BLaER1 treated with 17β-estradiol and CSF1 and Interleukin-3, amounts not matched to agents 10 nM and 100 nM (cell line): ENCODE data around the gene STK17A.
A peak's percentile ranks its signal among the peaks of the same experiment; 100 is the strongest.
"Not testable (repeated sequence)": the region's sequence is repeated elsewhere in the genome, so short reads cannot be mapped to it uniquely, and the experiment has no call there.

ENCODE experiments used
- H3K27ac ChIP-seq, 11 experiments: shearing (Covaris generic); formaldehyde crosslinking; 2 replicates each; pipeline ENCODE4 v1.8.1; 2022
- H3K27me3 ChIP-seq, 11 experiments: shearing (Covaris generic); formaldehyde crosslinking; 2 replicates each; pipeline ENCODE4 v1.8.1; 2022
- H3K36me3 ChIP-seq, 11 experiments: shearing (Covaris generic); formaldehyde crosslinking; 2 replicates each; pipeline ENCODE4 v1.8.1; 2022
- H3K4me1 ChIP-seq, 10 experiments: shearing (Covaris generic); formaldehyde crosslinking; 2 replicates each; pipeline ENCODE4 v1.8.1; 2022
- H3K4me2 ChIP-seq, 11 experiments: shearing (Covaris generic); formaldehyde crosslinking; 2 replicates each; pipeline ENCODE4 v1.8.1; 2022
- H3K4me3 ChIP-seq, 10 experiments: shearing (Covaris generic); formaldehyde crosslinking; 2 replicates each; pipeline ENCODE4 v1.8.1; 2022
- H3K9ac ChIP-seq, 11 experiments: shearing (Covaris generic); formaldehyde crosslinking; 2 replicates each; pipeline ENCODE4 v1.8.1; 2022
- H3K9me3 ChIP-seq, 11 experiments: shearing (Covaris generic); formaldehyde crosslinking; replicated peaks in 1 of 11; 2 replicates each; pipeline ENCODE4 v1.8.1; 2022
- H4K20me1 ChIP-seq, 11 experiments: shearing (Covaris generic); formaldehyde crosslinking; 2 replicates each; pipeline ENCODE4 v1.8.1; 2022
- Cebpa-rat ChIP-seq, 11 experiments: shearing (Covaris generic); IDR thresholded peaks; 2 replicates each; pipeline ENCODE4 v1.8.1; 2022

Gene STK17A

GRCh38 chr7:43618073-43618472 lies 35.2 kb downstream of the STK17A start:
- Histone ChIP-seq H4K20me1 (peaks cover 0 to 66% (median 0%) of the 10 kb centered on the region in 11 experiments; a peak in 4 of 22 replicates), H3K4me1 (peaks cover 0 to 13% (median 11%) of the 10 kb centered on the region in 10 experiments; a peak in 11 of 20 replicates), H3K36me3 (peaks cover 63 to 96% (median 81%) of the 10 kb centered on the region in 11 experiments), H3K27me3 (no peaks in the 10 kb centered on the region), H3K4me2 (no peak overlapping the region), H3K9me3 (0 out of 22 replicates have a peak, but pooled peaks cover 0 to 5% (median 0%) of the 10 kb centered on the region in 11 experiments), H3K4me3 (no peak overlapping the region), H3K9ac (no peak overlapping the region), H3K27ac (no peak overlapping the region)
- TF ChIP-seq Cebpa-rat (IDR thresholded peaks at IDR 0.05), result no peak

DNA sequence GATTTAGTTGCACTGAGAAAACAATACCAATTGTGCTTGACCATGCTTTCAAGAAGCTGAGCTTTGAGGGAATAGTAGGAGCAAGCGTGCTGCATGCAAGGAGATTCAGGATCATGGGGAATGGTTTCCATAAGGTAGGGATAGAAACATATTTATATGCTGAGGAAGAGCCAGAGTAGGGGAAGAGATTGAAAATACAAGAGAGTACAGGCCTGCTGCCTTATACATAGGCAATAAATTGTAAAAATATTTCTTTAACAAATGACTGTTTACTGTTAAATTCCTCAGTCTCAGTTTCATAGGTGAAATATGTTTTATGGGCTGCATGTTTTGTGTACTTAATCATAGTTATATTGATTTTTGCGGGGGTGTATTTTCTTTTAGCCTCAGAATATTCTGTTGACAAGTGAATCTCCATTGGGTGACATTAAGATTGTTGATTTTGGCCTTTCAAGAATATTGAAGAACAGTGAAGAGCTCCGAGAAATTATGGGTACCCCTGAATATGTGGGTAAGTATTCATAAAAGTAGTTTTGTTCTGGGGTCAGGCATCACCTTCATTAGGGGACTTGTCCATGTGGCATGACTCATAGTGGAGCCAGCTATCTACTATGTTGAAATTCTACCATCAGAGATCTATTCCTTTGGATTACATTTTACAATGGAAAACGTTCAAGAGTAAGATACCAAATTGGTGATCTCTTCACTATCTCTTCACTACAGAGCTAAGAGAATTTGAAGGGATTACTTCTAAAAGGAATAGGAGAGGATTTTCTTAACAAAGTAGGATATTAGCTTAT lies 36.5 kb downstream of the STK17A start:
- H4K20me1 ChIP-seq, result peaks cover 0 to 60% (median 0%) of the 10 kb centered on the region in 11 experiments; a peak in 3 of 22 replicates

DNA sequence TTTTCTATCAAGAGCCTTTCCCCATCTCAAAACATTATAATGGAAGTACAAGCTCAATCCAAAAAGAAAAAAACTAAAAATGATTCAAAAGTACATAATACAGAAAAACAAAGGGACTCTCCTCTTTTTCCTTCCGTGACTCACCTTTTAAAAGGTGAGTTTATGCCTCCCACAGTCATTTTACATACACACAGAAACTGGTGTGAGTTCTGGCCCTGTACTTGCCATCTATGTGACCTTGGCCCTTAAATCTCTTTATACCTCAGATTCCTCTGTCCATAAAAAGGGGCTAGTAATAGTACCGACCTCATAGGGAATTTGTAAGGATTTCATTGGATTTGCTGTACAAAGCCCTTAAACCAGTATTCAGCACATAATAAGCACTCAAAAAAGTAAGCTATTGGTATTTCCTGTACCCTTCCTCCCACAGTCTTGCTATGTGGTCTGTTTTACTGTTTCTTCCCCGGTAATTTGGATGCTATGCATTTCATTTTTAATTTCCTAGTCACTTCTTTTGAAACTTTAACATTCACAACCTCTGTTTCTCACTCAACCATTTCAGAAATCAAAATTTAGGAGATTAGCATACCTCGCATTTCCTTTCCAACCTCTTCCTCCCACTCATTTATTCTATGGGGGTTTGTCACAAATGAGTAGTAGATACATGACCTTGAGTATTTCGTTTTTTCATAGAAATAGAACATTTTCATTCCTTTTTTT lies 39.0 kb downstream of the STK17A start:
- Histone ChIP-seq H3K9me3 (0 out of 22 replicates have a peak, but pooled peaks cover 0 to 3% (median 0%) of the 10 kb centered on the region in 11 experiments), H3K27ac (no peak overlapping the region), H3K36me3 (peaks cover 72 to 95% (median 90%) of the 10 kb centered on the region in 11 experiments), H4K20me1 (peaks cover 0 to 44% (median 0%) of the 10 kb centered on the region in 11 experiments; a peak in 4 of 22 replicates), H3K9ac (no peak overlapping the region), H3K4me1 (peaks cover 0 to 15% (median 11%) of the 10 kb centered on the region in 10 experiments; a peak in 11 of 20 replicates), H3K4me2 (peak overlapping the region in 4 of 11 experiments; percentile 1 to 36 (median 11); a peak in 4 of 22 replicates), H3K4me3 (no peak overlapping the region), H3K27me3 (no peaks in the 10 kb centered on the region)
- TF ChIP-seq Cebpa-rat (IDR thresholded peaks at IDR 0.05), result no peak

More for the DNA sequence above, 36.5 kb downstream of the STK17A start:
- no peaks in the 10 kb centered on the region for H3K27me3 ChIP-seq
- H3K27ac ChIP-seq, result no peak overlapping the region
- H3K4me3 ChIP-seq, result no peak overlapping the region
- peaks cover 68 to 96% (median 86%) of the 10 kb centered on the region in 11 experiments for H3K36me3 ChIP-seq
- no peak overlapping the region for H3K9ac ChIP-seq
- no peak for TF ChIP-seq Cebpa-rat (IDR thresholded peaks at IDR 0.05)
- peaks cover 0 to 13% (median 11%) of the 10 kb centered on the region in 10 experiments; a peak in 11 of 20 replicates for H3K4me1 ChIP-seq
- 0 out of 22 replicates have a peak, but pooled peaks cover 0 to 5% (median 0%) of the 10 kb centered on the region in 11 experiments for H3K9me3 ChIP-seq
- H3K4me2 ChIP-seq, result no peak overlapping the region

- Histone ChIP-seq H3K4me3 (no peak overlapping the region), H3K9me3 (no peaks in the 10 kb centered on the region), H3K36me3 (peaks cover 65 to 92% (median 87%) of the 10 kb centered on the region in 11 experiments), H3K27me3 (no peaks in the 10 kb centered on the region), H3K4me1 (peaks cover 0 to 15% (median 11%) of the 10 kb centered on the region in 10 experiments; a peak in 11 of 20 replicates), H3K4me2 (no peak overlapping the region), H3K9ac (no peak overlapping the region), H4K20me1 (peaks cover 0 to 32% (median 0%) of the 10 kb centered on the region in 11 experiments; a peak in 4 of 22 replicates), H3K27ac (no peak overlapping the region)
- TF ChIP-seq Cebpa-rat (IDR thresholded peaks at IDR 0.05), result no peak
These were observed 41.2 kb downstream of the STK17A start for GRCh38 chr7:43624156-43624555.

DNA sequence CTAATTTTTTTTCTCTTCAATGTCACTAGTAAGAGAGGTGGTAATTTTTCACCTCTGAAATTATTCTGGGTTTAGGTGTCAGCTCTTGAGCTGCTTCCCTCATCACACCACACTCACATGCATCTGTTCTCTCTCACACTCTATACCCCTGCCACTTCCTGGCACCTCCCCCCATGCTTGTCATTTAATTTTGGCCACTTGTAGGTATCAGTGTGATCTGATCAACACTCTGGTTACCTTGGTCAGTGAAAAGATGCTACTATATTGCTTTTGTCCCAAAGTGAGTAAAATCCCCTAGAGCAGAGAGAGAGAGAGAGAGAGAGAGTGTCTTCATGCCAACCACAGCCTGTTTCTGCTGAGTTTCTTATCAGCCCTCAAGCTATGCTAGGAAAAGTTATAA lies 42.5 kb downstream of the STK17A start:
- Histone ChIP-seq H3K9me3 (no peaks in the 10 kb centered on the region), H3K27ac (no peak overlapping the region), H4K20me1 (peaks cover 0 to 30% (median 0%) of the 10 kb centered on the region in 11 experiments; a peak in 4 of 22 replicates), H3K4me1 (peaks cover 0 to 15% (median 11%) of the 10 kb centered on the region in 10 experiments; a peak in 13 of 20 replicates), H3K27me3 (no peaks in the 10 kb centered on the region), H3K36me3 (peaks cover 58 to 92% (median 85%) of the 10 kb centered on the region in 11 experiments), H3K9ac (no peak overlapping the region), H3K4me3 (no peak overlapping the region), H3K4me2 (no peak overlapping the region)
- TF ChIP-seq Cebpa-rat (IDR thresholded peaks at IDR 0.05), result no peak

- Histone ChIP-seq H3K4me3 (no peak overlapping the region), H3K4me1 (peaks cover 0 to 15% (median 11%) of the 10 kb centered on the region in 10 experiments; a peak in 13 of 20 replicates), H3K9me3 (no peaks in the 10 kb centered on the region), H3K4me2 (no peak overlapping the region), H3K36me3 (peaks cover 57 to 92% (median 85%) of the 10 kb centered on the region in 11 experiments), H3K27me3 (no peaks in the 10 kb centered on the region), H3K9ac (no peak overlapping the region), H3K27ac (no peak overlapping the region), H4K20me1 (peaks cover 0 to 30% (median 0%) of the 10 kb centered on the region in 11 experiments; a peak in 4 of 22 replicates)
- no peak for TF ChIP-seq Cebpa-rat (IDR thresholded peaks at IDR 0.05)
These were observed 43.1 kb downstream of the STK17A start for GRCh38 chr7:43625980-43626379.

- no peak overlapping the region for H3K9ac ChIP-seq
- H3K4me1 ChIP-seq, result peaks cover 0 to 19% (median 10%) of the 10 kb centered on the region in 10 experiments; a peak in 13 of 20 replicates
- H4K20me1 ChIP-seq, result peaks cover 0 to 24% (median 0%) of the 10 kb centered on the region in 11 experiments; a peak in 4 of 22 replicates
- H3K27me3 ChIP-seq, result no peaks in the 10 kb centered on the region
- TF ChIP-seq Cebpa-rat (IDR thresholded peaks at IDR 0.05), result no peak
- H3K27ac ChIP-seq, result no peak overlapping the region
- H3K36me3 ChIP-seq, result peaks cover 60 to 92% (median 85%) of the 10 kb centered on the region in 11 experiments
- no peak overlapping the region for H3K4me3 ChIP-seq
- H3K9me3 ChIP-seq, result no peaks in the 10 kb centered on the region
- no peak overlapping the region for H3K4me2 ChIP-seq
These were observed 43.8 kb downstream of the STK17A start for GRCh38 chr7:43626695-43627094.

GRCh38 chr7:43627798-43628197 lies 44.9 kb downstream of the STK17A start:
- H3K27ac ChIP-seq, H3K4me3 ChIP-seq, H3K27me3 ChIP-seq, H3K9me3 ChIP-seq, H3K9ac ChIP-seq, H3K4me2 ChIP-seq: not testable (repeated sequence)
- Histone ChIP-seq H4K20me1 (peaks cover 0 to 13% (median 0%) of the 10 kb centered on the region in 11 experiments; a peak in 4 of 22 replicates), H3K36me3 (peaks cover 67 to 100% (median 91%) of the 10 kb centered on the region in 11 experiments), H3K4me1 (peaks cover 0 to 13% (median 0%) of the 10 kb centered on the region in 10 experiments; a peak in 6 of 20 replicates)
